SK-N-SH (cell line): ENCODE results near the gene GRIK5. TPM values are rescaled to one million over a fixed set of nuclear protein-coding genes. Genes with fewer than 3 reads are reported as not detected.

Experiments
- CTCF ChIA-PET: fragments of 300-600, 350-600 bp; formaldehyde crosslinking; extraction: SDS; loops from one replicate; lab custom pipeline; 2021; lab: Yijun Ruan, JAX
- POLR2A ChIA-PET: fragments of 350-600 bp; sonication (Branson Sonifier 250); formaldehyde crosslinking; extraction: SDS; loops from one replicate; lab custom pipeline; 2020; ENCODE audit warnings: antibody characterized with exemption, inconsistent platforms; lab: Yijun Ruan, JAX
- DNase-seq: peaks from one replicate; pipeline ENCODE4 v3.0.0; 2012
- H2AFZ ChIP-seq: fragments of 200-600 bp; sonication (generic); 2 replicates; pipeline ENCODE4 v1.8.1; 2016; ENCODE audit warnings: antibody characterized with exemption, mild to moderate bottlenecking, low read depth
- H3F3A ChIP-seq: fragments of 200-600 bp; sonication (generic); replicated peaks from 2 replicates; pipeline ENCODE3; 2016; ENCODE audit warnings: antibody characterized with exemption, mild to moderate bottlenecking; ENCODE audit not compliant: insufficient read depth
- H3K27ac ChIP-seq, 2 experiments: fragments of 200-500 bp in 1 of 2; fragments of 200-600 bp in 1 of 2; sonication (Bioruptor generic) in 1 of 2; sonication (generic), shearing (Covaris generic) in 1 of 2; 2 replicates each; pipeline versions ENCODE4 v1.5.1 to v1.6.1; 2014 to 2016; ENCODE audit warnings: low read depth in 2 of 2, inconsistent platforms in 1 of 2, low read length in 1 of 2, mild to moderate bottlenecking in 1 of 2, mixed read lengths in 1 of 2
- H3K27me3 ChIP-seq: fragments of 200-600 bp; sonication (generic), shearing (Covaris generic); 2 replicates; pipeline ENCODE4 v1.6.1; 2016; ENCODE audit warnings: mixed run types; ENCODE audit not compliant: insufficient read depth
- H3K36me3 ChIP-seq, 2 experiments: fragments of 200-500 bp in 1 of 2; fragments of 200-600 bp in 1 of 2; sonication (Bioruptor generic) in 1 of 2; sonication (generic) in 1 of 2; replicated peaks in 1 of 2; 2 replicates each; pipeline versions ENCODE3 to v1.5.1; 2014 to 2016; ENCODE audit warnings: low read length in 1 of 2, mild to moderate bottlenecking in 1 of 2; ENCODE audit not compliant: insufficient read depth in 2 of 2, control insufficient read depth in 1 of 2
- H3K4me1 ChIP-seq, 2 experiments: fragments of 200-500 bp in 1 of 2; fragments of 200-600 bp in 1 of 2; sonication (Bioruptor generic) in 1 of 2; sonication (generic), shearing (Covaris generic) in 1 of 2; 2 replicates each; pipeline versions ENCODE4 v1.5.1 to v1.6.1; 2014 to 2016; ENCODE audit warnings: low read depth in 1 of 2, low read length in 1 of 2, mixed run types in 1 of 2; ENCODE audit not compliant: insufficient read depth in 2 of 2, control insufficient read depth in 1 of 2
- H3K4me2 ChIP-seq: fragments of 200-600 bp; sonication (generic), shearing (Covaris generic); 2 replicates; pipeline ENCODE4 v1.6.1; 2017; ENCODE audit warnings: mixed run types
- H3K4me3 ChIP-seq, 2 experiments: fragments of 200-500 bp in 1 of 2; fragments of 200-600 bp in 1 of 2; sonication (Bioruptor generic) in 1 of 2; sonication (generic), shearing (Covaris generic) in 1 of 2; 2 replicates each; pipeline versions ENCODE4 v1.5.1 to v1.8.1; 2014 to 2016; ENCODE audit warnings: low read depth in 2 of 2, inconsistent platforms in 1 of 2, low read length in 1 of 2, mild to moderate bottlenecking in 1 of 2, mixed read lengths in 1 of 2, moderate library complexity in 1 of 2
- H3K79me2 ChIP-seq: fragments of 200-600 bp; sonication (generic); 2 replicates; pipeline ENCODE4 v1.8.1; 2017; ENCODE audit warnings: mild to moderate bottlenecking; ENCODE audit not compliant: insufficient read depth
- H3K9ac ChIP-seq: fragments of 200-600 bp; sonication (generic); 2 replicates; pipeline ENCODE4 v1.6.1; 2017; ENCODE audit warnings: mixed run types
- H3K9me2 ChIP-seq: fragments of 200-600 bp; sonication (generic); 2 replicates; pipeline ENCODE4 v1.6.1; 2017; ENCODE audit warnings: mixed run types
- H3K9me3 ChIP-seq: fragments of 200-600 bp; sonication (generic); 2 replicates; pipeline ENCODE4 v1.6.1; 2017; ENCODE audit warnings: mixed run types, mild to moderate bottlenecking, moderate library complexity
- H4K20me1 ChIP-seq: fragments of 200-600 bp; sonication (generic); 2 replicates; pipeline ENCODE4 v1.6.1; 2017; ENCODE audit warnings: mild to moderate bottlenecking, mixed run types; ENCODE audit not compliant: insufficient read depth
- CHD2 ChIP-seq: fragments of 150-350 bp; IDR thresholded peaks from 2 replicates; pipeline ENCODE4 v1.6.1; 2018; ENCODE audit warnings: low read length; ENCODE audit not compliant: partially characterized antibody
- EP300 ChIP-seq, 2 experiments: IDR thresholded peaks; 2 replicates each; pipeline versions ENCODE4 v1.4.0 to v1.6.1; 2012; ENCODE audit warnings: borderline replicate concordance in 1 of 2, low read depth in 1 of 2, low read length in 1 of 2
- FOSL2 ChIP-seq: IDR thresholded peaks from 2 replicates; pipeline ENCODE4 v1.4.0; 2012; ENCODE audit warnings: low read depth, mild to moderate bottlenecking, moderate library complexity, borderline replicate concordance
- FOXJ3 ChIP-seq: sonication (generic); formaldehyde crosslinking; IDR thresholded peaks from 2 replicates; pipeline ENCODE4 v1.5.1; 2020; ENCODE audit warnings: mild to moderate bottlenecking, missing genetic modification reagents
- GATA2 ChIP-seq: sonication (generic); formaldehyde crosslinking; IDR thresholded peaks from 2 replicates; pipeline ENCODE4 v1.5.0; 2020; ENCODE audit warnings: mild to moderate bottlenecking, missing genetic modification reagents
- IRF3 ChIP-seq: fragments of 150-350 bp; IDR thresholded peaks from 2 replicates; pipeline ENCODE4 v1.6.1; 2016; ENCODE audit warnings: mild to moderate bottlenecking, low read depth, low read length
- JUND ChIP-seq: IDR thresholded peaks from 2 replicates; pipeline ENCODE4 v1.4.0; 2012
- MEF2A ChIP-seq: IDR thresholded peaks from 2 replicates; pipeline ENCODE4 v1.4.0; 2012; ENCODE audit warnings: low read depth, borderline replicate concordance
- MXI1 ChIP-seq: IDR thresholded peaks from 2 replicates; pipeline ENCODE4 v1.6.1; 2012; ENCODE audit warnings: mild to moderate bottlenecking, low read depth, low read length, improper control_type of control experiment
- NFIC ChIP-seq: IDR thresholded peaks from 2 replicates; pipeline ENCODE4 v1.4.0; 2012; ENCODE audit warnings: borderline replicate concordance
- PBX3 ChIP-seq: IDR thresholded peaks from 2 replicates; pipeline ENCODE4; 2012
- RCOR1 ChIP-seq: fragments of 150-350 bp; IDR thresholded peaks from 2 replicates; pipeline ENCODE4 v1.6.1; 2017; ENCODE audit warnings: antibody characterized with exemption, low read length
- RFX5 ChIP-seq: IDR thresholded peaks from 2 replicates; pipeline ENCODE4 v1.6.1; 2012; ENCODE audit warnings: mild to moderate bottlenecking, improper control_type of control experiment, low read length
- RXRA ChIP-seq: IDR thresholded peaks from 2 replicates; pipeline ENCODE4 v1.4.0; 2012; ENCODE audit warnings: low read depth, mild to moderate bottlenecking, borderline replicate concordance
- SIN3A ChIP-seq: IDR thresholded peaks from 2 replicates; pipeline ENCODE4 v1.6.1; 2012; ENCODE audit warnings: low read depth, mild to moderate bottlenecking, low read length, moderate library complexity, borderline replicate concordance
- SMC3 ChIP-seq: IDR thresholded peaks from 2 replicates; pipeline ENCODE4 v1.6.1; 2012; ENCODE audit warnings: low read depth, low read length, improper control_type of control experiment
- TCF12 ChIP-seq: IDR thresholded peaks from 2 replicates; pipeline ENCODE4 v1.4.0; 2012
- TEAD4 ChIP-seq: IDR thresholded peaks from 2 replicates; pipeline ENCODE4 v1.4.0; 2012; ENCODE audit warnings: mild to moderate bottlenecking, borderline replicate concordance; ENCODE audit not compliant: insufficient read depth
- USF1 ChIP-seq: IDR thresholded peaks from 2 replicates; pipeline ENCODE4 v1.4.0; 2012; ENCODE audit warnings: low read depth, borderline replicate concordance
- USF2 ChIP-seq: fragments of 150-350 bp; IDR thresholded peaks from 2 replicates; pipeline ENCODE4 v1.6.1; 2017; ENCODE audit warnings: antibody characterized with exemption, low read length, low read depth, borderline replicate concordance
- ZBTB33 ChIP-seq: IDR thresholded peaks from 2 replicates; pipeline ENCODE4 v1.4.0; 2012; ENCODE audit warnings: low read depth, borderline replicate concordance
- WGBS: methylation state at CpG from one replicate; pipeline ENCODE4 v1.1.6; 2017; ENCODE audit warnings: low lambda C conversion rate; 5-methylcytosine and 5-hydroxymethylcytosine counted together
- polyA plus RNA-seq, 3 experiments: library from polyadenylated mRNA; depleted of rRNA; stranded (reverse); fragments of >200 nt; gene quantifications; 2 replicates each; pipeline ENCODE4 v1.2.3, GENCODE V29; 2012

GRIK5 gene
- polyA plus RNA-seq, 1 of the 3 experiments (the other 2 are of a cell fraction) = 2.4 TPM

- 75% methylated on average over 9 of the region's 9 CpGs for WGBS
- no peaks in the 10 kb centered on the region for H3K36me3 ChIP-seq
- no peak overlapping the region for H3K4me3 ChIP-seq
- no peaks in the 10 kb centered on the region for H3K9me3 ChIP-seq
- no peak overlapping the region for H2AFZ ChIP-seq
- no peak overlapping the region for H3K4me2 ChIP-seq
- H4K20me1 ChIP-seq = no peaks in the 10 kb centered on the region
- H3K79me2 ChIP-seq = no peaks in the 10 kb centered on the region
- TF ChIP-seq EP300 (IDR thresholded peaks at IDR 0.05; ENCODE audit: borderline replicate concordance in 1 of 2, low read depth in 1 of 2, low read length in 1 of 2) (no peak), NFIC (no peak), JUND (no peak), ZBTB33 (no peak), TEAD4 (no peak), MXI1 (no peak), FOXJ3 (CRISPR knock-in tag) (no peak), PBX3 (no peak), RXRA (no peak), CHD2 (no peak), USF1 (no peak)
- no peak overlapping the region for H3K9ac ChIP-seq
- no peak for DNase-seq
- H3K27me3 ChIP-seq = no peaks in the 10 kb centered on the region
- H3K27ac ChIP-seq = no peak overlapping the region
- ChIA-PET POLR2A (no interaction called here), CTCF (interaction anchor here (1.0 to 1.2 kb wide), 2 partner anchors 18 to 42 kb away, joined by 3 to 4 read pairs; partner anchors contain the start of gene POU2F2)
- peaks cover 16% of the 10 kb centered on the region for H3F3A ChIP-seq
- no peaks in the 10 kb centered on the region for H3K9me2 ChIP-seq
- peaks cover 5 to 16% of the 10 kb centered on the region in 2 experiments; a peak in 3 of 4 replicates for H3K4me1 ChIP-seq
Measured at GRCh38 chr19:42090672-42091071, 20.7 kb upstream of the GRIK5 start.

GRCh38 chr19:42089772-42090171, 19.8 kb upstream of the GRIK5 start:
- no peak for DNase-seq
- no peak for TF ChIP-seq SMC3
- no peak for TF ChIP-seq RFX5
- no peak for TF ChIP-seq JUND
- TF ChIP-seq GATA2 (CRISPR knock-in tag) = no peak
- TF ChIP-seq IRF3 = no peak
- TF ChIP-seq TCF12 = no peak
- no peak for TF ChIP-seq USF2
- TF ChIP-seq SIN3A = no peak
- no peak for TF ChIP-seq RCOR1
- no peak for TF ChIP-seq FOSL2
- no peak for TF ChIP-seq MEF2A
- TF ChIP-seq, all 33 proteins: peak for 0
- Histone ChIP-seq H2AFZ (no peak overlapping the region), H4K20me1 (no peaks in the 10 kb centered on the region), H3K9me2 (no peaks in the 10 kb centered on the region), H3K27me3 (no peaks in the 10 kb centered on the region), H3K4me3 (no peak overlapping the region), H3K79me2 (no peaks in the 10 kb centered on the region), H3K9me3 (no peaks in the 10 kb centered on the region), H3K4me2 (no peak overlapping the region), H3K4me1 (peaks cover 5 to 16% of the 10 kb centered on the region in 2 experiments; a peak in 3 of 4 replicates), H3K36me3 (no peaks in the 10 kb centered on the region), H3F3A (peaks cover 23% of the 10 kb centered on the region), H3K9ac (no peak overlapping the region), H3K27ac (no peak overlapping the region)
- CTCF ChIA-PET = interaction anchor here (1.0 to 1.2 kb wide), 2 partner anchors 19 to 42 kb away, joined by 3 to 4 read pairs; partner anchors contain the start of gene POU2F2
- 96% methylated on average over 13 of the region's 13 CpGs for WGBS
- POLR2A ChIA-PET = no interaction called here
